ENCODE results near the gene PDE5A. TPM values are rescaled to one million over a fixed set of nuclear protein-coding genes. Genes with fewer than 3 reads are reported as not detected.

Gene PDE5A
- total RNA-seq, 1 donor from 2014 or later: 0.59 TPM

GRCh38 chr4:119525005-119525749, 103.4 kb downstream of the PDE5A start:
- intact Hi-C loops (cut with micrococcal nuclease): no loop called here

DNA sequence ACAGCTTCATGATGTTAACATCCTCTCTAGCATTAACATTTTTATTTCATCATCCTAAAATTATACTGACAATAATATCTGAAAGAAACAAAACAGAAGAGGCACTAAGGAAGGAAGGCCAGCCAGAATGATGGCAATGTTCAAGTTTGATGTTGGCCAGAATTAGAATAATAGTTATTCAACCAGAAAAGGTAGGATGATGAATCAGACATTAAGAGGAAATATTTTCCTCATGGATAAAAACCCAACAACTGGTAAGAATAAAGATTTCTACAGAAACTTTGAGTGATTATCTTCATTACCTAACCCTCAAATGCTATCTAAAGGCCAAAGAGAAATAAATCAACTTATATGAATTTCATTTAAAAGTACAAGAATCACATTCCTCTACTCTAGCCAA, 105.2 kb downstream of the PDE5A start:
- intact Hi-C loops (cut with micrococcal nuclease): no loop called here

GRCh38 chr4:119521268-119521667, 107.3 kb downstream of the PDE5A start:
- intact Hi-C loops (cut with micrococcal nuclease): no loop called here

DNA sequence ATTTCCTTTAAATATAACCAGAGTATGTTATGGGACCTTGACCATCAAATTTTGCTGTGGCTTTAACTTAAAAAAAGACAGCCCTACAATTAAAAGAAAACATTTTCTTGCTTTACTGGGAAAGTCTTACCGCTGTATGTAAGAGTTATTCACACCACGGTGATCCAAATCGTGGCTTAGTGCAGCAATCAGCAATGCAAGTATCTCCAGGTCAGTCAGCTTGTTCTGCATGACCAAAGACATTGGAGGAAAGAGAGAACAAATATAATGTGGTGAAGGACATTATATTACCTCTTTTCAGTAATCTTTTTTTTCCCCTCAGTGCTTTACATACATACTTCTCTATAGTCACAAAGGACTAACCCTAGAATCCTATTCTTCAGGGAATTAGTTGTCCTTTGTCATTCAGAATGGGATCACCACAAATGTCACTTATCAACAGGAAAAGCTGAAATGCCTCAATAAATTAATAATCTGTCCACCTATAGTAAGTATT, 109.6 kb downstream of the PDE5A start:
- intact Hi-C loops (cut with micrococcal nuclease): no loop called here

GRCh38 chr4:119518230-119518892, 110.2 kb downstream of the PDE5A start:
- intact Hi-C loops (cut with micrococcal nuclease): no loop called here

DNA sequence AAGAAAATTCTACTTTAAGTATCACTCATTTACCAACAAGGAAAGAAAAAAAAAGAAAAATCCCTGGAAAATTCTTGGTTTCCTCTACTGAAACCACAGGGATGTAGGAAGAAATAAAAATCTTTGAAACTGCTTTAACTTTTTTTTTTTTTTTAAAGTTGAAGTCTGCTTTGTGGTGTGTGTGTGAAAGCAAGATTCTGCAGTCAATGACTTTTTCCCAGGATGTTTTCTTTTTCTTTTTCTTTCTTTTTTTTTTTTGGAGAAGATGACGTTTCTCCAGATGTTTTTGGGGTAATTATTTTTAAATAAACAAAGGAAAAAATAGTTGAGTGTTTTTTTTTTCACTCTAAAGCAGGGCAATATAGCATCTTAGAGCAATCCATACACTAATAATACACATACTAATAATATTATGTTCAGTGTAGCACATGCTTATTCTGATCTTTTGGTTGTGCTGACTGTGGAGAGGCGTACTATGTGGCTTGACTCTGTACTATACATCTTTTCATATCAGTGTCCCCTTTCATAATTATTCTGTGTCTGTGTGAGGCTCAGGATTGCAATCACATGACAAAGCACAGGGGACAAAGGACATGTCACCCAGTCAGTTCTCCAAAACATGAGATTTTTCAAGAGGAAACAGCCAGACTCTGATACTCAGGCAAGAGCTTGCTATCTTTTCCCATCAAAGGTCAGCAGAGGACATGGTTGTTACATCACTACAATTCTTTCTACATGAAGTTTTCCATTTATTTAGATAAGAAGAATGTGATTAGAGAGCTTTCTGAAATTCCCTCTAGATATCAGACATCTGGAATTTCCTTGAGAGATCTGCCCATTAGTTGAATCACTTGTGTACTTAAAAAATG, 111.0 kb downstream of the PDE5A start:
- intact Hi-C loops (cut with micrococcal nuclease): no loop called here

GRCh38 chr4:119512398-119512797, 116.2 kb downstream of the PDE5A start:
- intact Hi-C loops (cut with micrococcal nuclease): no loop called here

DNA sequence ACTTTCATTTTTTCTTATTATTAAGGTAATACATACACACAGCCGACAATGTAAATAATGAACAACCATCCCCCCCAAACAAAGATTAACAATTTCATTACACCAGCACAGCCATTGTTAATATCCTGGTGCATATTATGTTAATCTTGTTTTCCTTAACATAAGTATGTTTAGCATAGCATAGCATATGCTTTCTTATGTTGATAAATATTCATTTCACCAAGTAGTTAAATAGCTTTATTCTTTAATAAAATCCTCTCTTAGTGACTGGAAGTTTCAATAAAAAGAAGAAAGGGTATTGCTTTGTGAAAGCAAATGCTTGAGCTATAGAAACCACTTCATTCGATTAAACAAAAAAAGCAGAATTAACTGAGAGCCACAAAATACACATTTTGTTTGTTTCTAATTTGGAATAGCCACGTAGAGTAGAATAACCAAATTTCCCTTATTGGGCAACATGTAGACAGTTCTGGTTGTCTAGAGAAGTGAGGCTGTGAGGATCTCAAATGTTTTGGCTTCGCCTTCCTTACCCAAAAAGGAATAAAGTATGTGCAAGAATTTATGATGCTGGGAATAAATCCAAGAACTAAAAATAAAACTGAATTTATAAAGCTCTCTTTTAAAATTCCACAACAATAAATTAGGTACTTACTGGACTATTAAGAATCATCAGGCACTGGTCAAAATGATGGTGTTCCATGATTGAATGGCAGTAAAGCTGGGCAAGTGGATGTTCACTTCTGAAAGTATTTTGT, 118.0 kb downstream of the PDE5A start:
- intact Hi-C loops (cut with micrococcal nuclease): no loop called here

DNA sequence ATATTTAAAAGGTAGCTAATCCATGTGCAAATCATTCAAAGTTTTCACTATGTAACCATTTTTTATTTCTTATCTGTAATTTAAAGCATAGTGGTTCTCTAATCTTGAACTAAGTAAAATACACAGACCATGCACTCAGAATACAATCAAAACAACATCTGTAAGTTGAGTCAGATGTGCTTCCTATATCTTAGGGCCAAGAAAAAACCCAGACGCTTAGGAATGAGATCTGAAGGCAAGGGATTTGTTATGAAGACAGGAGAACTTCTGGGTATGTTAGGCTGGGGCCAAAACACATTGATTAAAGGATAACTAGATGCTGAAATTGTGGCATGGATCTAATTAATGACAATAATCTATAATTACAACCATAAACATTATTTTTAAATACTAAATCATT, 120.3 kb downstream of the PDE5A start:
- intact Hi-C loops (cut with micrococcal nuclease): no loop called here

GRCh38 chr4:119506806-119507205, 121.8 kb downstream of the PDE5A start:
- intact Hi-C loops (cut with micrococcal nuclease): no loop called here

- intact Hi-C loops (cut with micrococcal nuclease): no loop called here
Observed at GRCh38 chr4:119504616-119505015, 124.0 kb downstream of the PDE5A start.

GRCh38 chr4:119501740-119502139, 126.9 kb downstream of the PDE5A start:
- intact Hi-C loops (cut with micrococcal nuclease): no loop called here

GRCh38 chr4:119498527-119498926, 130.1 kb downstream of the PDE5A start:
- intact Hi-C loops (cut with micrococcal nuclease): loop anchor here (10.0 kb wide), 1 partner anchor 454 kb away; no protein-coding TSS in a partner anchor

GRCh38 chr4:119493886-119494285, 134.7 kb downstream of the PDE5A start:
- intact Hi-C loops (cut with micrococcal nuclease): loop anchor here (10.0 kb wide), 1 partner anchor 449 kb away; no protein-coding TSS in a partner anchor

DNA sequence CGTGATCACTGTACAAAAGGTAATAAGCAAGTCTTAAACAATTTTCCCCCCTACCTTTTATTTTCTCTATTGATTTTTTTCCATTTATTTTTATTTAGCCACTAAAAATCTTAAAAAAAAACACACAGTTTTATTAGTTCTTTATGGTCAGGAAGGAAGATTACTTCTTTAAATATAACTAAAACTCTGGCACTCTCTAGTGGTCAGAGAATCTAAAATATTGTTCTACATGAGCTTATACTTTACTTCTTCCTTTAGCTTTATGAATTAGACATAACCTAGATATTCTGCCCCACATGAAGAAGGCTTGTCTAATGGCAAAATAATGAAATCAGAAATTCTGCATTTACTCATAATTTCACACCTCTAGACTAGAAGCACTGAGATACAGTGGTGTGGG, 135.2 kb downstream of the PDE5A start:
- intact Hi-C loops (cut with micrococcal nuclease): loop anchor here (10.0 kb wide), 1 partner anchor 449 kb away; no protein-coding TSS in a partner anchor

GRCh38 chr4:119490335-119490734, 138.3 kb downstream of the PDE5A start:
- intact Hi-C loops (cut with micrococcal nuclease): loop anchor here (10.0 kb wide), 1 partner anchor 446 kb away; no protein-coding TSS in a partner anchor

GRCh38 chr4:119489305-119489704, 139.3 kb downstream of the PDE5A start:
- intact Hi-C loops (cut with micrococcal nuclease): no loop called here

DNA sequence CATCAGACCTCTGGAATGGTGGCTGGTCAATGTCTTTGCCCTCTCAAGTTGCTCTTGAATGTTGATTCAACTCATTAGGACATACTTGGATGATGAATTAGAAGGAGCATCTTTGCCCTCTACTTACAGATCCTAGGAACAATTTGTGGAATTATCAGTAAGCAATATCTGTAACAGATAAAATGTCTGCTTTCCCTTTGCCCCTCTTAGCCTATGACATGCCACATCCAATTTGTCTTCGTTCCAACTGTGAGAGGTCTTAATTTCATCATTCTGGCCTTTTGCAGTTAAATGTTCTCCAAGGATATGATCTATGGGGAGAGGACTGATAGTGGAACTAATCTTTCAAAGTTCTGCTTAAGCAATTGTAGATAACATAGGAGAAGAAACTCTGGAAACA, 148.3 kb downstream of the PDE5A start:
- intact Hi-C loops (cut with micrococcal nuclease): no loop called here

DNA sequence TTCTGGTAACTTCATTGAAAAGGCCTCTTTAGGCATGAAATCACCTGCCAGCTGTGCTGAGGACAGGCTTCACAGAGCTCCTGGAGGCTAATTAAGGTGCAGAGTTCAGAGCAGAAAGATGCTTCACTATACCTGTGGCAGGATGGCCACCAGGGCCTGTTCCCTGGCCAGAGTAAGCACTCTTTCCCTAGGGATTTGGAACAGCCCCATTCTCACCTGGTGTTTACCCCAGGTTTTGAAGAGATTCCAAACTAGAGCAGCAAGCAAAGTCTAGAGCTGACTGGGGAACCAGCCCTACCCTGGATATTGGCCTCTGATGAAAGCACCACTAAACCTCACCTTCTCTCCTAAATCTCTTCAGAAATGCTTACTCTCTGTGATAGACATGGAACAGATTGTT, 148.8 kb downstream of the PDE5A start:
- intact Hi-C loops (cut with micrococcal nuclease): no loop called here

DNA sequence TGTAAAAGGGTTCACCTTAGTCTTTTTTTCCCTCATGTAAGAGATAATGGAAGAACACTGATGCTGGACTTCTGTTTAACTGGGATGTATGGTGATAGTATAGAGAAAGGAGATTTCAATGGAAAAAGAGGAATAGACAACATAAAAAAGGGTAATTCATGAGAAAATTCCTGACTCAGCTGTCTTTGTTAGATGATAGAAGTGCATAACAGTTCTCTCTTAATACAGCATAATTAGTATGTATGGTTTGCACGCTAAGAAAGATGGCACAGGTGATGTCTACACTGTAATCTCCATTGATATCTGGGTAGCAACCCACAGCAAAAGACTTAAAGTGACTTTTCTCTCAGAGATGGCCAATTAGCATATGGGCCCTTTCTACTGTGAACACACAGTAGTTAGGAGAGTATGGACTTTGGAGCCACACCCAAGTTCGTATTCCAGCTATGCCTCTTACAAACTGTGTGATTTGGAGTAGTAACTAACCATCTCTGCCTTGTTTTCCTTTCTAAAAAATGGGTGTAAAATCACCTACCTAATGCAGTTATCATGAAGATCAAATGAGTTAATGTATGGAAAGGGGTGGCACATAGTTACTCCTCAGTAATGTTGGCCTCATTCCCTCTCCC, 149.3 kb downstream of the PDE5A start:
- intact Hi-C loops (cut with micrococcal nuclease): no loop called here
